ENCODE results near the gene CHRNE. TPM values are rescaled to one million over a fixed set of nuclear protein-coding genes. Genes with fewer than 3 reads are reported as not detected.

The CHRNE gene
- total and polyA plus RNA-seq, 2 of the 13 experiments (the other 11 are each of a cell fraction or from before 2014, with no cell fraction given): 0.53 to 0.59 TPM

DNA sequence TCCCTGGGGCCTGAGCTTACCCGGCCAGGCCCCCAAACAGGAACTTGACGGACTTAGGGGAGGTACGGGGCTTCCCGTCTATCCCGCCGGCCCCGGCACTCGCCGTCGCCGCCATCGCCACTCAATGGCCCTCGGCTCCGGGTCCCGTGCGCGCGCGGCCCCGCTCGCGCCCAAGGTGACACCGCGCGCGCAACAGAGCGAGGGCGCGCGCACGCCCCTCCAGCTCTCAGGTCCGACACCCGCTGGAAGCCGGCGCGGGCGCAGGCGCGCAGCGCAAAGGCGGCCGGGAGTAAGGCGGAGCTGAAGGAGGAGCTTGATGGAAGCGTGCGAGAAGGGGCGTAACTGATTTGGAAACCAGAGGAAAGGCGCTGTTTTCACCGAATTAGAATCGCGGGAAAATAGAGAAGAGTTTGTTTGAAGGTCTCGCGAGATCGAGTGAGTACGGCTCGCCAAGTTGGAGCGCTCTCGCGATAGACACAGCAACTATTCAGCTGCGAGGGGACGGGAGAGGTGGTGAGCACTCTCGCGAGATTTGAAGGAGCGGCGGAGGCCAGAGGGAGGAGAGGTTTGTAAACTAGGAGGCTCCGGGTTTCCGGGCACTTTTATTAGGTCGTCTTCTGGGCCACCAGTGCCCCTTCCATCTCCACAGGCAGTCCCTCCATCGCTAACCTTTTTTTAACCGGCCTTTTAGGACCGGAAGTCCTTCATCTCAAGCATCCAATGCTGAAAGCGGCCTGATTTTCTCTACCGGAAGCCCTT lies 37.1 kb upstream of the CHRNE start, which contains the start of the genes RNF167 and SLC25A11 (continued):
- TF ChIP-seq GZF1 (CRISPR knock-in tag; IDR thresholded peaks at IDR 0.05): no peak
- no peak for TF ChIP-seq ZNF678 (CRISPR knock-in tag; IDR thresholded peaks at IDR 0.05)
- TF ChIP-seq KDM1A (CRISPR knock-in tag; IDR thresholded peaks at IDR 0.05): no peak
- TF ChIP-seq HDAC1 (CRISPR knock-in tag; IDR thresholded peaks at IDR 0.05): no peak
- TF ChIP-seq ZNF3 (CRISPR knock-in tag; IDR thresholded peaks at IDR 0.05): no peak; the same call in 1 of the 2 replicates
- peak; percentile 48; the same call in 1 of the 2 replicates for TF ChIP-seq ARNTL (CRISPR knock-in tag; IDR thresholded peaks at IDR 0.05)
- TF ChIP-seq ZEB1 (IDR thresholded peaks at IDR 0.05; ENCODE audit: insufficient replicate concordance, low read depth): no peak
- TF ChIP-seq ZNF782 (CRISPR knock-in tag; IDR thresholded peaks at IDR 0.05; ENCODE audit: borderline replicate concordance): no peak
- peak; percentile 14; the same call in 1 of the 2 replicates for TF ChIP-seq HOXD1 (CRISPR knock-in tag; IDR thresholded peaks at IDR 0.05)
- peak; percentile 48; the same call in 1 of the 2 replicates for TF ChIP-seq NR2C2 (CRISPR knock-in tag; IDR thresholded peaks at IDR 0.05; ENCODE audit: borderline replicate concordance)
- no peak for TF ChIP-seq BORCS8-MEF2B (CRISPR knock-in tag; IDR thresholded peaks at IDR 0.05)
- no peak for TF ChIP-seq HIVEP1 (CRISPR knock-in tag; IDR thresholded peaks at IDR 0.05)
- no peak for TF ChIP-seq ZNF558 (CRISPR knock-in tag; IDR thresholded peaks at IDR 0.05; ENCODE audit: borderline replicate concordance)
- no peak for TF ChIP-seq KDM6A (CRISPR knock-in tag; IDR thresholded peaks at IDR 0.05; ENCODE audit: low read depth)
- TF ChIP-seq SETDB1 (CRISPR knock-in tag; IDR thresholded peaks at IDR 0.05; ENCODE audit: borderline replicate concordance): no peak
- TF ChIP-seq KLF13 (CRISPR knock-in tag; IDR thresholded peaks at IDR 0.05): no peak
- TF ChIP-seq KDM3A (CRISPR knock-in tag; IDR thresholded peaks at IDR 0.05; ENCODE audit: low read depth): no peak
- TF ChIP-seq SMAD3 (CRISPR knock-in tag; IDR thresholded peaks at IDR 0.05): no peak
- TF ChIP-seq CAMTA2 (CRISPR knock-in tag; IDR thresholded peaks at IDR 0.05; ENCODE audit: borderline replicate concordance): no peak
- no peak for TF ChIP-seq TBP (CRISPR knock-in tag; IDR thresholded peaks at IDR 0.05)
- TF ChIP-seq, protein P1, sequence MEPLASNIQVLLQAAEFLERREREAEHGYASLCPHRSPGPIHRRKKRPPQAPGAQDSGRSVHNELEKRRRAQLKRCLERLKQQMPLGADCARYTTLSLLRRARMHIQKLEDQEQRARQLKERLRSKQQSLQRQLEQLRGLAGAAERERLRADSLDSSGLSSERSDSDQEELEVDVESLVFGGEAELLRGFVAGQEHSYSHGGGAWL (CRISPR knock-in tag; IDR thresholded peaks at IDR 0.05): no peak
- TF ChIP-seq RBFOX2 (IDR thresholded peaks at IDR 0.05; ENCODE audit: low read depth, low read length): peak; percentile 97
- TF ChIP-seq, protein P2, sequence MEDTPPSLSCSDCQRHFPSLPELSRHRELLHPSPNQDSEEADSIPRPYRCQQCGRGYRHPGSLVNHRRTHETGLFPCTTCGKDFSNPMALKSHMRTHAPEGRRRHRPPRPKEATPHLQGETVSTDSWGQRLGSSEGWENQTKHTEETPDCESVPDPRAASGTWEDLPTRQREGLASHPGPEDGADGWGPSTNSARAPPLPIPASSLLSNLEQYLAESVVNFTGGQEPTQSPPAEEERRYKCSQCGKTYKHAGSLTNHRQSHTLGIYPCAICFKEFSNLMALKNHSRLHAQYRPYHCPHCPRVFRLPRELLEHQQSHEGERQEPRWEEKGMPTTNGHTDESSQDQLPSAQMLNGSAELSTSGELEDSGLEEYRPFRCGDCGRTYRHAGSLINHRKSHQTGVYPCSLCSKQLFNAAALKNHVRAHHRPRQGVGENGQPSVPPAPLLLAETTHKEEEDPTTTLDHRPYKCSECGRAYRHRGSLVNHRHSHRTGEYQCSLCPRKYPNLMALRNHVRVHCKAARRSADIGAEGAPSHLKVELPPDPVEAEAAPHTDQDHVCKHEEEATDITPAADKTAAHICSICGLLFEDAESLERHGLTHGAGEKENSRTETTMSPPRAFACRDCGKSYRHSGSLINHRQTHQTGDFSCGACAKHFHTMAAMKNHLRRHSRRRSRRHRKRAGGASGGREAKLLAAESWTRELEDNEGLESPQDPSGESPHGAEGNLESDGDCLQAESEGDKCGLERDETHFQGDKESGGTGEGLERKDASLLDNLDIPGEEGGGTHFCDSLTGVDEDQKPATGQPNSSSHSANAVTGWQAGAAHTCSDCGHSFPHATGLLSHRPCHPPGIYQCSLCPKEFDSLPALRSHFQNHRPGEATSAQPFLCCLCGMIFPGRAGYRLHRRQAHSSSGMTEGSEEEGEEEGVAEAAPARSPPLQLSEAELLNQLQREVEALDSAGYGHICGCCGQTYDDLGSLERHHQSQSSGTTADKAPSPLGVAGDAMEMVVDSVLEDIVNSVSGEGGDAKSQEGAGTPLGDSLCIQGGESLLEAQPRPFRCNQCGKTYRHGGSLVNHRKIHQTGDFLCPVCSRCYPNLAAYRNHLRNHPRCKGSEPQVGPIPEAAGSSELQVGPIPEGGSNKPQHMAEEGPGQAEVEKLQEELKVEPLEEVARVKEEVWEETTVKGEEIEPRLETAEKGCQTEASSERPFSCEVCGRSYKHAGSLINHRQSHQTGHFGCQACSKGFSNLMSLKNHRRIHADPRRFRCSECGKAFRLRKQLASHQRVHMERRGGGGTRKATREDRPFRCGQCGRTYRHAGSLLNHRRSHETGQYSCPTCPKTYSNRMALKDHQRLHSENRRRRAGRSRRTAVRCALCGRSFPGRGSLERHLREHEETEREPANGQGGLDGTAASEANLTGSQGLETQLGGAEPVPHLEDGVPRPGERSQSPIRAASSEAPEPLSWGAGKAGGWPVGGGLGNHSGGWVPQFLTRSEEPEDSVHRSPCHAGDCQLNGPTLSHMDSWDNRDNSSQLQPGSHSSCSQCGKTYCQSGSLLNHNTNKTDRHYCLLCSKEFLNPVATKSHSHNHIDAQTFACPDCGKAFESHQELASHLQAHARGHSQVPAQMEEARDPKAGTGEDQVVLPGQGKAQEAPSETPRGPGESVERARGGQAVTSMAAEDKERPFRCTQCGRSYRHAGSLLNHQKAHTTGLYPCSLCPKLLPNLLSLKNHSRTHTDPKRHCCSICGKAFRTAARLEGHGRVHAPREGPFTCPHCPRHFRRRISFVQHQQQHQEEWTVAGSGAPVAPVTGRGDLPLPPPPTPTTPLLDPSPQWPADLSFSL (CRISPR knock-in tag; IDR thresholded peaks at IDR 0.05): no peak
- TF ChIP-seq ONECUT2 (CRISPR knock-in tag; IDR thresholded peaks at IDR 0.05): 0 out of 2 replicates have a peak, but pooled peaks have one; percentile 2
- TF ChIP-seq, protein P3, sequence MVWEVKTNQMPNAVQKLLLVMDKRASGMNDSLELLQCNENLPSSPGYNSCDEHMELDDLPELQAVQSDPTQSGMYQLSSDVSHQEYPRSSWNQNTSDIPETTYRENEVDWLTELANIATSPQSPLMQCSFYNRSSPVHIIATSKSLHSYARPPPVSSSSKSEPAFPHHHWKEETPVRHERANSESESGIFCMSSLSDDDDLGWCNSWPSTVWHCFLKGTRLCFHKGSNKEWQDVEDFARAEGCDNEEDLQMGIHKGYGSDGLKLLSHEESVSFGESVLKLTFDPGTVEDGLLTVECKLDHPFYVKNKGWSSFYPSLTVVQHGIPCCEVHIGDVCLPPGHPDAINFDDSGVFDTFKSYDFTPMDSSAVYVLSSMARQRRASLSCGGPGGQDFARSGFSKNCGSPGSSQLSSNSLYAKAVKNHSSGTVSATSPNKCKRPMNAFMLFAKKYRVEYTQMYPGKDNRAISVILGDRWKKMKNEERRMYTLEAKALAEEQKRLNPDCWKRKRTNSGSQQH (CRISPR knock-in tag; IDR thresholded peaks at IDR 0.05; ENCODE audit: low read depth): no peak
